H9 (cell line): ENCODE data around the gene MED23. TPM values are rescaled to one million over a fixed set of nuclear protein-coding genes. Genes with fewer than 3 reads are reported as not detected.

Experiments used
- DNase-seq: peaks from one replicate; pipeline ENCODE4 v3.0.0-alpha.2; 2017
- H2AFZ ChIP-seq: one replicate; pipeline ENCODE4 v1.6.1; 2013; ENCODE audit warnings: mild to moderate bottlenecking, low read length, control low read depth, moderate library complexity
- H2AK5ac ChIP-seq: 2 replicates; pipeline ENCODE4 v1.6.1; 2013; ENCODE audit warnings: low read length, control low read depth, mixed read lengths; ENCODE audit not compliant: insufficient read length
- H2BK120ac ChIP-seq: one replicate; pipeline ENCODE4 v1.6.1; 2013; ENCODE audit warnings: low read depth, mild to moderate bottlenecking, low read length, control low read depth, inconsistent platforms; ENCODE audit not compliant: poor library complexity, severe bottlenecking
- H2BK12ac ChIP-seq: 2 replicates; pipeline ENCODE4 v1.6.1; 2013; ENCODE audit warnings: low read length, control low read depth, mixed read lengths, low read depth; ENCODE audit not compliant: insufficient read length
- H2BK15ac ChIP-seq: 2 replicates; pipeline ENCODE4 v1.6.1; 2013; ENCODE audit warnings: low read depth, low read length, control low read depth
- H2BK20ac ChIP-seq: one replicate; pipeline ENCODE4 v1.6.1; 2013; ENCODE audit warnings: low read depth, mild to moderate bottlenecking, low read length, control low read depth, inconsistent platforms; ENCODE audit not compliant: poor library complexity, severe bottlenecking
- H2BK5ac ChIP-seq: 2 replicates; pipeline ENCODE4 v1.6.1; 2013; ENCODE audit warnings: low read length, control low read depth, mixed read lengths; ENCODE audit not compliant: insufficient read length
- H3K14ac ChIP-seq: 2 replicates; pipeline ENCODE4 v1.6.1; 2013; ENCODE audit warnings: low read length, control low read depth; ENCODE audit not compliant: insufficient read depth
- H3K18ac ChIP-seq: 2 replicates; pipeline ENCODE4 v1.6.1; 2013; ENCODE audit warnings: low read depth, mild to moderate bottlenecking, mixed read lengths, low read length, control low read depth; ENCODE audit not compliant: insufficient read length
- H3K23ac ChIP-seq: 2 replicates; pipeline ENCODE4 v1.6.1; 2013; ENCODE audit warnings: low read length, control low read depth, mixed read lengths, low read depth; ENCODE audit not compliant: insufficient read length
- H3K23me2 ChIP-seq: 2 replicates; pipeline ENCODE4 v1.6.1; 2013; ENCODE audit warnings: low read depth, mild to moderate bottlenecking, mixed read lengths, low read length, control low read depth; ENCODE audit not compliant: insufficient read length, poor library complexity, severe bottlenecking
- H3K27ac ChIP-seq: 2 replicates; pipeline ENCODE4 v1.5.1; 2013; ENCODE audit warnings: low read length, control low read depth, mixed read lengths, low read depth; ENCODE audit not compliant: insufficient read length
- H3K27me3 ChIP-seq: 2 replicates; pipeline ENCODE4 v1.6.1; 2013; ENCODE audit warnings: low read length, control low read depth, inconsistent platforms; ENCODE audit not compliant: insufficient read depth
- H3K4ac ChIP-seq: 2 replicates; pipeline ENCODE4 v1.6.1; 2013; ENCODE audit warnings: low read depth, mild to moderate bottlenecking, control low read depth, inconsistent platforms, low read length, moderate library complexity
- H3K4me1 ChIP-seq: 2 replicates; pipeline ENCODE4 v1.6.1; 2013; ENCODE audit warnings: low read length, control low read depth, inconsistent platforms; ENCODE audit not compliant: insufficient read depth
- H3K4me2 ChIP-seq: 2 replicates; pipeline ENCODE4 v1.6.1; 2013; ENCODE audit warnings: low read length, control low read depth, mixed read lengths; ENCODE audit not compliant: insufficient read length, insufficient read depth
- H3K56ac ChIP-seq: 2 replicates; pipeline ENCODE4 v1.6.1; 2013; ENCODE audit warnings: low read depth, mild to moderate bottlenecking, mixed read lengths, low read length, control low read depth; ENCODE audit not compliant: insufficient read length
- H3K79me1 ChIP-seq: 2 replicates; pipeline ENCODE4 v1.6.1; 2013; ENCODE audit warnings: low read depth, mild to moderate bottlenecking, moderate library complexity, low read length, control low read depth, inconsistent platforms; ENCODE audit not compliant: insufficient read depth, poor library complexity, severe bottlenecking
- H3K79me2 ChIP-seq: 2 replicates; pipeline ENCODE4 v1.6.1; 2013; ENCODE audit warnings: low read length, control low read depth, inconsistent platforms; ENCODE audit not compliant: insufficient read depth
- H3K9ac ChIP-seq: 2 replicates; pipeline ENCODE4 v1.6.1; 2013; ENCODE audit warnings: low read length, control low read depth, mixed read lengths; ENCODE audit not compliant: insufficient read length; ENCODE audit errors: extremely low read depth
- H3K9me3 ChIP-seq: one replicate; pipeline ENCODE4 v1.6.1; 2013; ENCODE audit warnings: low read depth, low read length, inconsistent platforms; ENCODE audit not compliant: control insufficient read depth
- H3T11ph ChIP-seq: one replicate; pipeline ENCODE4 v1.6.1; 2013; ENCODE audit warnings: mild to moderate bottlenecking, low read length, control low read depth, inconsistent platforms
- H4K20me1 ChIP-seq: one replicate; pipeline ENCODE4 v1.6.1; 2013; ENCODE audit not compliant: control insufficient read depth, insufficient read length, insufficient read depth
- H4K5ac ChIP-seq: 2 replicates; pipeline ENCODE4 v1.6.1; 2013; ENCODE audit warnings: low read depth, mild to moderate bottlenecking, mixed read lengths, low read length, control low read depth; ENCODE audit not compliant: insufficient read length
- H4K8ac ChIP-seq: replicated peaks from 2 replicates; pipeline ENCODE4 v1.6.1; 2013; ENCODE audit warnings: low read length, control low read depth, mixed read lengths, low read depth; ENCODE audit not compliant: insufficient read length
- H4K91ac ChIP-seq: 2 replicates; pipeline ENCODE4 v1.6.1; 2013; ENCODE audit warnings: low read depth, mild to moderate bottlenecking, moderate library complexity, mixed read lengths, low read length, control low read depth; ENCODE audit not compliant: insufficient read length
- H3K27ac Mint-ChIP-seq, 3 experiments: 2 replicates in 2 of 3; 3 replicates in 1 of 3; pipeline ENCODE4 v1.8.0; 2020 to 2021; ENCODE audit warnings: mixed read lengths in 3 of 3, mild to moderate bottlenecking in 1 of 3, moderate library complexity in 1 of 3
- H3K27me3 Mint-ChIP-seq: 2 replicates; pipeline ENCODE4 v1.8.0; 2021; ENCODE audit warnings: low read depth, mild to moderate bottlenecking, moderate library complexity, mixed read lengths
- H3K36me3 Mint-ChIP-seq, 3 experiments: 2 replicates in 2 of 3; 3 replicates in 1 of 3; pipeline ENCODE4 v1.8.0; 2020 to 2021; ENCODE audit warnings: low read depth in 3 of 3, mixed read lengths in 3 of 3; ENCODE audit not compliant: insufficient read depth in 1 of 3
- H3K4me1 Mint-ChIP-seq, 2 experiments: 2 replicates each; pipeline ENCODE4 v1.8.0; 2020; ENCODE audit warnings: mixed read lengths in 2 of 2
- H3K4me3 Mint-ChIP-seq, 2 experiments: 2 replicates in 1 of 2; 3 replicates in 1 of 2; pipeline ENCODE4 v1.8.0; 2020 to 2021; ENCODE audit warnings: mild to moderate bottlenecking in 2 of 2, mixed read lengths in 2 of 2, moderate library complexity in 1 of 2
- H3K9me3 Mint-ChIP-seq, 2 experiments: 2 replicates in 1 of 2; 3 replicates in 1 of 2; pipeline ENCODE4 v1.8.0; 2020; ENCODE audit warnings: mild to moderate bottlenecking in 2 of 2, mixed read lengths in 2 of 2, moderate library complexity in 1 of 2
- CTCF ChIP-seq: fragments of 200-600 bp; sonication (generic); conservative IDR thresholded peaks from 3 replicates; pipeline ENCODE4 v1.8.0; 2021; ENCODE audit warnings: antibody characterized with exemption, mild to moderate bottlenecking
- WGBS: extraction: QIAGEN DNeasy Blood & Tissue Kit; methylation state at CpG from one replicate; pipeline ENCODE4 v1.1.7; 2013; ENCODE audit warnings: missing lambda C conversion rate, low lambda C conversion rate, mixed read lengths; ENCODE audit not compliant: insufficient read length; ENCODE audit errors: extremely low coverage; 5-methylcytosine and 5-hydroxymethylcytosine counted together
- total RNA-seq: library from RNA; stranded (reverse); gene quantifications from 2 replicates; pipeline ENCODE4 v1.2.1, GENCODE V29; 2021

MED23 gene
- total RNA-seq, 1 experiment from 2014 or later = 16.2 TPM

GRCh38 chr6:131594074-131594473 is 34.0 kb downstream of the MED23 start:
- H3K4me1 ChIP-seq = no peaks in the 10 kb centered on the region
- Mint-ChIP-seq H3K36me3 (peaks cover 6 to 63% (median 52%) of the 10 kb centered on the region in 3 experiments; a peak in 6 of 7 replicates), H3K27ac (no peak overlapping the region), H3K4me3 (no peak overlapping the region), H3K9me3 (no peaks in the 10 kb centered on the region), H3K4me1 (no peaks in the 10 kb centered on the region), H3K27me3 (no peaks in the 10 kb centered on the region)
- H2AFZ ChIP-seq = no peak overlapping the region
- no peak overlapping the region for H3K4me2 ChIP-seq
- no peak overlapping the region for H4K91ac ChIP-seq
- H3K4ac ChIP-seq = no peak overlapping the region
- H2BK20ac ChIP-seq = no peak overlapping the region
- H3K27ac ChIP-seq = no peak overlapping the region
- no CpG with 5 or more reads among the region's 11 CpGs for WGBS
- no peak overlapping the region for H3K9ac ChIP-seq
- no peak overlapping the region for H3K56ac ChIP-seq
- no peak overlapping the region for H2BK5ac ChIP-seq
- H3T11ph ChIP-seq = no peak overlapping the region
- no peak overlapping the region for H2AK5ac ChIP-seq
- no peaks in the 10 kb centered on the region for H3K23me2 ChIP-seq
- H2BK120ac ChIP-seq = no peak overlapping the region
- no peak overlapping the region for H4K5ac ChIP-seq
- no peak overlapping the region for H4K8ac ChIP-seq
- DNase-seq = no peak
- H3K27me3 ChIP-seq = no peaks in the 10 kb centered on the region
- H3K79me1 ChIP-seq = no peaks in the 10 kb centered on the region
- no peak overlapping the region for H2BK12ac ChIP-seq
- H3K79me2 ChIP-seq = no peaks in the 10 kb centered on the region
- H3K14ac ChIP-seq = no peak overlapping the region
- no peaks in the 10 kb centered on the region for H3K9me3 ChIP-seq
- TF ChIP-seq CTCF = no peak
- H2BK15ac ChIP-seq = no peak overlapping the region
- H3K23ac ChIP-seq = no peak overlapping the region
- H3K18ac ChIP-seq = no peak overlapping the region
- no peaks in the 10 kb centered on the region for H4K20me1 ChIP-seq
